Medulla oblongata (tissue), 1 donor: Measurements from ENCODE around the gene GAPT.
A peak's percentile ranks its signal among the peaks of the same experiment; 100 is the strongest.

Source experiments
- DNase-seq: peaks from one replicate; pipeline ENCODE4 v3.0.0-alpha.2; 2015; ENCODE audit errors: extremely low spot score

Gene GAPT

GRCh38 chr5:58491216-58491892 lies at the start of gene GAPT:
TSS of gene GAPT (plus strand) at chr5:58491435. CDS start at chr5:58494537, 3,102 bp downstream.
- DNase-seq = peak; percentile 70

GRCh38 chr5:58444805-58445204 lies 46.4 kb upstream of the GAPT start:
- DNase-seq = no peak

GRCh38 chr5:58446024-58446423 lies 45.2 kb upstream of the GAPT start:
- DNase-seq = no peak

GRCh38 chr5:58447226-58447625 lies 44.0 kb upstream of the GAPT start:
- no peak for DNase-seq

- no peak for DNase-seq
These were observed 41.2 kb upstream of the GAPT start for GRCh38 chr5:58450018-58450417.

GRCh38 chr5:58450811-58451629 lies 40.2 kb upstream of the GAPT start:
- no peak for DNase-seq

GRCh38 chr5:58451732-58452565 lies 39.3 kb upstream of the GAPT start:
- DNase-seq = no peak

GRCh38 chr5:58452566-58453258 lies 38.5 kb upstream of the GAPT start:
- DNase-seq = no peak

GRCh38 chr5:58453306-58453705 lies 37.9 kb upstream of the GAPT start:
- no peak for DNase-seq

GRCh38 chr5:58454025-58454424 lies 37.2 kb upstream of the GAPT start:
- no peak for DNase-seq

GRCh38 chr5:58455066-58455465 lies 36.2 kb upstream of the GAPT start:
- no peak for DNase-seq

GRCh38 chr5:58455480-58455879 lies 35.8 kb upstream of the GAPT start:
- no peak for DNase-seq

- no peak for DNase-seq
These were observed 35.2 kb upstream of the GAPT start for GRCh38 chr5:58456026-58456425.

- DNase-seq = no peak
These were observed 34.7 kb upstream of the GAPT start for GRCh38 chr5:58456486-58456885.

- no peak for DNase-seq
These were observed 34.2 kb upstream of the GAPT start for GRCh38 chr5:58457050-58457449.

- no peak for DNase-seq
These were observed 33.0 kb upstream of the GAPT start for GRCh38 chr5:58458141-58458742.

- no peak for DNase-seq
These were observed 32.5 kb upstream of the GAPT start for GRCh38 chr5:58458743-58459145.

- DNase-seq = peak; percentile 42
These were observed 31.9 kb upstream of the GAPT start for GRCh38 chr5:58459146-58460001.

GRCh38 chr5:58460002-58460731 lies 31.1 kb upstream of the GAPT start, which contains the start of gene PLK2:
TSS of gene PLK2 (minus strand) at chr5:58460086. CDS start at chr5:58459959, 127 bp downstream.
- DNase-seq = peak; percentile 97
